Measurements from ENCODE around the gene HTRA3.
A peak's percentile ranks its signal among the peaks of the same experiment; 100 is the strongest.

The HTRA3 gene

DNA sequence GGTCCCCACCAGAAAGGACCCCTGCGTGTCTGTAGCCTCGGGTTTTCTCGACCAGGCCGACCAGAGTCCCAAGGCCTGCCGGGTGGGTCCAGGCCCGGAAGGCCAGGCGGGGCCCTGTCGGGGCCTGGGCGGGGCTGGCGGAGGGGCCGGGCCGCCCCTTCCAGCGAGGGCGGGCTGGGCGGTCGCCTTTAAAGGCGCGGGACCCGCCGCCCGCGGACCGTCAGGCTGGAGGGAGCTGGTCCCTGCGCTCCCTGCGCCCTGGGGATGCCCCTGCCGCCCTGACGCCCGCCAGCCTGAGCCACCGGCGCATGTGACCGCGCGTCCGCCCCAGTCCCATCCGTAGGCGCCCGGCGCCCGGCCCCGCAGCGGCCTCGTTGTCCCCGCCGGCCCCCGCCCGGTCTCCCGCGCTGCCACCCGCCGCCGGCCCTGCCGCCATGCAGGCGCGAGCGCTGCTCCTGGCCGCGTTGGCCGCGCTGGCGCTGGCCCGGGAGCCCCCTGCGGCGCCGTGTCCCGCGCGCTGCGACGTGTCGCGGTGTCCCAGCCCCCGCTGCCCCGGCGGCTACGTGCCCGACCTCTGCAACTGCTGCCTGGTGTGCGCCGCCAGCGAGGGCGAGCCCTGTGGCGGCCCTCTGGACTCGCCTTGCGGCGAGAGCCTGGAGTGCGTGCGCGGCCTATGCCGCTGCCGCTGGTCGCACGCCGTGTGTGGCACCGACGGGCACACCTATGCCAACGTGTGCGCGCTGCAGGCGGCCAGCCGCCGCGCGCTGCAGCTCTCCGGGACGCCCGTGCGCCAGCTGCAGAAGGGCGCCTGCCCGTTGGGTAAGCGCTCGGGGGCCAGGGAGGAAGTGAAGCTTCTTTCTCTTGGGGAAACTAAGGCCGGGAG is at the start of gene HTRA3:
Gene HTRA3, plus strand, starts transcription at position 220 of the 883 bp plus-strand sequence. Its CDS starts 215 bp downstream, at position 435.
- DNase-seq (ENCODE audit: low read depth in 2 of 2): no peak

DNA sequence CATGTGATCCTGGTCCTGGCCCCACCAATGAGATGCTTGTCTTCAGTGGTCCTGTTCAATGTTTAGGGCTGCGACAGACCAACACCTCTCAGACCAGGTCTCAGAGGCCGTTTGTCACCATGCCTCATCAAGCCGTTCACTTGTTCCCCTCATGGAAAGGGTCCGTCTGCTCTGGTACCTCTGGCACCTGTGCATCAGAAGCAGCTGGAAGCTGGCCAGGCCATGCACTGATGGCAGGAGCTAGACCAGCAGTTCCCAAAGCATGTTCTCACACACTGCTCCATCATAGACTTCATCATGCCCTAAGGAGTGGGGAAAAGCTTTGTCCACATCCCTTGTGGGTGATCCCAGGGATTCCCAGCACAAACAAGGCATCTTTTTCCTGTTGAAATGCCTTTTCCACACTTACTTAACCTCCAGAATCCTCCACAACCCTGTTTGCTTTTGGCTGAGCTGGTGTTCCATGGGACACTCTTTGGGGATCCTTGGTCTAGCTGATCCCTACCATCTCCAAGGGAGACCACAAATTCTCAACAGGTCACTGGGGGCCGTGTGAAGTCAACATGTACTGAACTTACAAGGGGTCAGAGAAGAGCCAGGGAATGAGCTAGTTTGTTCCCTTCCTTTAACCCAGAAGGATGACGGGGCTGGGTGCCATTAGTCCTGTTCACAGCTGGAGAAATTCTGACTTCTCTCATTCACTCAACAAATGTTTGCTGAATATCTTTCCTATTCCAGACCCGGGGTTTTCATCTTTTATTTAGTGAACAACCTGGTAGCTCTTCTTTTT is 48.7 kb upstream of the HTRA3 start:
- no peak for DNase-seq (ENCODE audit: low read depth in 2 of 2)

- DNase-seq (ENCODE audit: low read depth in 2 of 2): no peak
Observed at GRCh38 chr4:8221476-8221875, 48.1 kb upstream of the HTRA3 start.

DNA sequence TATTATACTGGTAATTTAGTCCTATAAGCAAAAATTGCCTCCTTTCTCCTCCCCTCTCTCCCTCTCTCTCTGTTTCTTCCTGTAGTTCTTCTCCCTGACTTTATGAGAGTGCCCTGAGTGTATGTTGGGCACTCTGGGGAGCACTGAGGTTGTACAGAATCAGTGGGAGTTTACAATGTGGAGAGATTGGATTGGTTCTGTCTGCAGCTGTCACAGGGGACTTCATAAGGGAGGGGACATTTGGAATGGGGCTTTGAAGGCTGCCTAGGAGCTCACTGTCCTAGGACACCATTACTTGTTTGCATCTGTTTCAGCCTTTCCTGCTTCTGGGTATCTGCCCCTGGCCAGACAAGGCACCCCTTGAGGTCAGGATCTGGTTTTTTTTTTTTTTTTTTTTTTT is 47.6 kb upstream of the HTRA3 start:
- no peak for DNase-seq (ENCODE audit: low read depth in 2 of 2)

GRCh38 chr4:8222609-8223388 is 46.8 kb upstream of the HTRA3 start:
- DNase-seq (ENCODE audit: low read depth in 2 of 2): no peak

GRCh38 chr4:8224267-8224974 is 45.1 kb upstream of the HTRA3 start:
- no peak for DNase-seq (ENCODE audit: low read depth in 2 of 2)

GRCh38 chr4:8224975-8225625 is 44.5 kb upstream of the HTRA3 start:
- DNase-seq (ENCODE audit: low read depth in 2 of 2): no peak

DNA sequence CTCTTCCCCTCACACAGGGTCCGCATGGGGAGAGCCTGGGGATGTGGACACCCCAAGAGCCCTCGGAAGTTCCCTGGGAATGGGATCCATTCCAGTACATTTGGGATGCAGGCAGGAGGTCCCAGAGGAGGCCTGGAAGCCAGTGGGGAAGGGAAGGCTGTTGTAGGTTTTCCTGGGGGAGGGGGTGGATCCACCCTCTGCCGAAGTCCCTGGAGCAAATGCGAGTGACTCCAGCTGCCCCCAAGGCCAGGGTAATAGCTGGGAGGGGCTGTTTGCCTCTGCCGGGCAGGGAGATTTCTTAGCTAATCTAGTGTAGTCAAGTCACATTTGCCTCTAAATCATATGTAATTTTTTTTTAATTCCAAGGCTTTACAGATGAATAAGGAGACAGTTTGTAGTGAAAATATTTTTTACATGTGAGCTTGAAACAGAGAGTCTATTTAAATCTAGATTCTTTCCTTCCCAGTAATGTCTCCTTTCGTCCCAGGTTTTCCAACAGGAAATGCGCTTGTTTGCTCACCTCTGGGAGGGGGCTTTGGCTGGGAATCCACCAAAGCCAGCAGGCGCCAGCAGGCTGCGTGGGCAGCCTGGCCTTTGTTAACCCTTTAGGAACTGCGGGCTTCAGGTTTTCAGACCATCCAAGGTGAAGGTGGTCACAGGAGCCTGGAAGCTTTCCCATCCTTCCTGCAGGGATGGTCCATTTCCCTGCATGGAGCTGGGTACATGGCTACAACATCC is 43.7 kb upstream of the HTRA3 start:
- DNase-seq (ENCODE audit: low read depth in 2 of 2): no peak

DNA sequence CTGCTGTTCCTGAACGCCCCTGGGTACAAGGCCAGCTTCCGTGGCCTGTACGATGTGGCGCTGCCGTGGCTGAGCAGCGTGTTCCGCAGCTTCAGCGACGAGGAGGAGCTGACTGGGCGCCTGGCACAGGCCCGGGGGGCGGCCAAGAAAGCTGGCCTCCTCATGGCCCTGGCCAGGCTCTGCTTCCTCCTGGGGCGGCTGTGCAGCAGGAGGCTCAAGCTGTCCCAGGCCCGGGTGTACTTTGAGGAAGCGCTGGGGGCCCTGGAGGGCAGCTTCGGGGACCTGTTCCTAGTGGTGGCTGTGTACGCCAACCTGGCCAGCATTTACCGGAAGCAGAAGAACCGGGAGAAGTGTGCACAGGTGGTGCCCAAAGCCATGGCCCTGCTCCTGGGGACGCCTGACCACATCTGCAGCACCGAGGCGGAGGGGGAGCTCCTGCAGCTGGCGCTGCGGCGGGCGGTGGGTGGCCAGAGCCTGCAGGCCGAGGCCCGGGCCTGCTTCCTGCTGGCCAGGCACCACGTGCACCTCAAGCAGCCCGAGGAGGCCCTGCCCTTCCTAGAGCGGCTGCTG is 42.3 kb upstream of the HTRA3 start:
- no peak for DNase-seq (ENCODE audit: low read depth in 2 of 2)

GRCh38 chr4:8227771-8228318 is 41.7 kb upstream of the HTRA3 start:
- DNase-seq (ENCODE audit: low read depth in 2 of 2): no peak

DNA sequence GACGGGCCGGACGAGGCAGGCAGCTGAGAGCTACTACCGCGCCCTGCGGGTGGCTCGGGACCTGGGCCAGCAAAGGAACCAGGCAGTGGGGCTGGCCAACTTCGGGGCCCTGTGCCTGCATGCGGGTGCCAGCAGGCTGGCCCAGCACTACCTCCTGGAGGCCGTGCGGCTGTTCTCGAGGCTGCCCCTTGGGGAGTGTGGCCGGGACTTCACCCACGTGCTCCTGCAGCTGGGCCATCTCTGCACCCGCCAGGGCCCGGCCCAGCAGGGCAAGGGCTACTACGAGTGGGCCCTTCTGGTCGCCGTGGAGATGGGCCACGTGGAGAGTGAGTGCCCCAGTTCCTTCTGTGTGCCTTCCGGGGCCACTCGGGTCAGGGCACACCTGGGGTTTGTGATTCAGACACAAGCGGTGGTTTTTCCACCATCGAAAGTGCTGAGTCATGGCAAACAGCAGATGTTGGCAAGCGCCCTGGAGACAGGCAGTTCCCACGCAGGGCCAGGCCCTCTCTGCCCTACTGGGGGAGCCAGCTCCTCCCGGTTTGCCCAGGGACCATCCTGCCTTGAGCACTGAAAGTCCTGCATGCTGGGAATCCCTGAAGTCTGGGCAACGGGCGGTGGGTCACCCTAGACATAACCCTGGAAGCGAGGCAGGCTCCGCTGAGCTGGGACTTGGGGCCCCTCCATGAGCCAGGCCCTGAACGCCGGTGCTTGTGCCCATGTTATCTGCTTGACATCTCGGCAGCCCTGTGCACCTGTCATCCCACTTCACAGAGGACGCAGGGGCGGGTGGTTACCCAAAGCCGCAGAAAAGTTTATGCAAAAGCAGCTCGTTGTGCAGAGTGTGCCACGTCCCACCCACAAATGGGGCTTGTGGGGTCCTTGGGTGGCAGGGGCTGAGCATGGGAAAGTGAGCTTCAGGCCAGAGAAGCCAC is 41.0 kb upstream of the HTRA3 start:
- peak; percentile 54 to 66 for DNase-seq (ENCODE audit: low read depth in 2 of 2)

DNA sequence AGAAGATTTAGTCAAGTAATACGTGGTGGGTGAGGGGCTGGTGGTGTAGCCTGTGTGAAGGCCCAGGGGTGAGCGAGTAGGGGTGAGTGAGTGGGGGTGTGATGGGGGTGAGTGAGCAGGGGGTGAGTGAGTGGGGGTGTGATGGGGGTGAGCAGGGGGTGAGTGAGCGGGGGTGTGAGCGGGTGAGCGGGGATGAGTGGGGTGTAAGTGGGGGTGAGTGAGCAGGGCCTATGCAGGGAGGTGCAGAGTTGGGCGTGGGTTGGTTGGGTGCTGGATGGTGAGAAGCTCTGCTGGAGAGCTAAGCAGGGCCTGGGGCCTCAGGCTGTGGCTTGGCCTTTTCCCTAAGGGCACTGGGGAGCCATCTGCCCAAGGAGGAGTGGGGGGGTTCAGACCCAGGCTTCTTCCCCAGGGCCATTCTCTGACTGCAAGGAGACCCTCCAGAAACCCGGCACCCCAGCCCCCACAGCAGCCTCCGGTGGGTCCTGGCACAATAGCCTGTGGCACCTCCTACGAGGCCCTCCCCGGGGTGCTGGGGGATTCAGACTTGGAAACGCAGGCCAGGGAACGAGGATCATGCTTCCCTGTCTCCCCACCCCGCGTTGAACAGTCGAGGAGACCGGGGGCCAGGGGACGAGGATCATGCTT is 40.1 kb upstream of the HTRA3 start:
- DNase-seq (ENCODE audit: low read depth in 2 of 2): peak in 1 of 2 donors; percentile 27

- no peak for DNase-seq (ENCODE audit: low read depth in 2 of 2)
Observed at GRCh38 chr4:8230033-8230432, 39.5 kb upstream of the HTRA3 start.

GRCh38 chr4:8230891-8231290 is 38.7 kb upstream of the HTRA3 start:
- no peak for DNase-seq (ENCODE audit: low read depth in 2 of 2)

DNA sequence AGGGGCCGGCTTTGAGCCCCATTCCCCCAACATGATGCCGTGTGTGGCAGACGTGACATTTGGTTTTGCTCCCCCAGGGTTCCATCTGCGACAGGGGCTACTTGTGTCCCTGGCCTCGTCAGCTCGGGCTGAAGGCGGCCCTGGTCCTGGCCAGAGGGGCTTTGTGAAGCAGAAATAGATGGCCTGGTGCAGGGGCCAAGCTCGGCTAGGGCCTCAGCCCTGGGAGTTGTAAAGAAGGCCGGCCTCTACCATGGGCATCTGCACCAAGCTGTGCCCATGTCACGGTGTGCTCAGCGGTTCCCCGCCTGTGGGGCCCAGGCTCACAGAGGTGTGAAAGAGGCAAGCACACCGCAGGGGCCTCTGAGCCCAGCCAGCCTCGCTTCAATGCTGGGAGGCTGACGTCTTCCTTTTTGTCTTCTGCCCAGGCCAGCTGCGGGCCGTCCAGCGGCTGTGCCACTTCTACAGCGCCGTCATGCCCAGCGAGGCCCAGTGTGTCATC is 38.0 kb upstream of the HTRA3 start:
- DNase-seq (ENCODE audit: low read depth in 2 of 2): no peak

GRCh38 chr4:8232748-8233147 is 36.8 kb upstream of the HTRA3 start:
- DNase-seq (ENCODE audit: low read depth in 2 of 2): no peak

- no peak for DNase-seq (ENCODE audit: low read depth in 2 of 2)
Observed at GRCh38 chr4:8233672-8234484, 35.7 kb upstream of the HTRA3 start.

All from stimulated activated CD4-positive, alpha-beta T cell treated with anti-CD3 and anti-CD28 coated beads, Interleukin-1b, Interleukin-23, amount 100 ng/mL, for 4 hours (primary cell).